IPS-18c (cell line): ENCODE measurements around the gene CLRN1.

Experiments
- H3K4me3 ChIP-seq: 2 replicates; pipeline ENCODE4 v1.7.0; 2013; ENCODE audit warnings: low read depth, mild to moderate bottlenecking, low read length, moderate library complexity; ENCODE audit not compliant: insufficient read depth
- H3K9me3 ChIP-seq: one replicate; pipeline ENCODE4 v1.6.1; 2013; ENCODE audit warnings: mild to moderate bottlenecking, low read length, moderate library complexity; ENCODE audit not compliant: control insufficient read depth, insufficient read depth

The CLRN1 gene

DNA sequence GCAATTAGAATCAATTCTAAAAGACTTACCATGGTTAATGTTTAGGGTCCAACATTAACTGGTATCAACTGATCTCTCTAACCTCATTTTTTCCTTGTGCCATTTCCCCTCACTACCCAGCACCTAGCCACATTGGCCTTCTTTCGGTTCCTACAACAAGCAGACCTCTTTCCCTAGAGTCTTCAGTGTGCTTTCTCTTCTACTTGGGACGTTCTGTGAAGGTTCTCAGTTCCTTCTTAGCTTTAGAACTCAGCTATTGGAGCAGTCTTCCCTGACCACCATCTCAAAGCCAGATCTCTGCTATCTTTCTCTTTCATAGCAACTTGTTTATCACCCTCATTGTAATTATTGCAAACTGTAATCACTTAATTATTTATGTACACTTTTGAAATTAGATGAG, 35.8 kb downstream of the CLRN1 start:
- Histone ChIP-seq H3K9me3 (no peaks in the 10 kb centered on the region), H3K4me3 (no peak overlapping the region)

DNA sequence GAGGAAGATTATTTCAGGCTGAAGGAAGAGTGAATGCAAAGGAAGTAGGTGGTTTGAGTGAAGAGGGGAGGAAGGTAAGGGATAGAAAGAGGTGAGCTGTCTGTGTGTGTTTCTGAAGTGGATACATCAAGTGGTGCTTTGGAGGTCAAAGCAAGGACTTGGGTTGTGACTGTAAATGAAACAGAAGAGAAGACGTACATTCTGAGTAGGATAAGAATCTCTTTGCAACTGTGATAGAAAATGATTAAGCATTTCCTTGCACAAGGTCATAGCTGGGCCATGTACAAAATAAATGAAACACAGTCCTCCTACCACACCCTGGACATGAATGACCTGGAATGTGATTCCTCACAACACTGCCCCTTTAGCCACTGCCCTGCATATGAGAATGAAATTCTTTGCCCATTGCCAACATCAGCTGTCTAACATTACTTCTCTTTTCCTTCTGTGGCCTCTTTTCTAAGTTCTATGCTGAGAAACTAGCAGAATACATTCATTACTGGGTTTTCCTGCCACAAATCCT, 39.0 kb downstream of the CLRN1 start:
- Histone ChIP-seq H3K4me3 (no peak overlapping the region), H3K9me3 (no peaks in the 10 kb centered on the region)

DNA sequence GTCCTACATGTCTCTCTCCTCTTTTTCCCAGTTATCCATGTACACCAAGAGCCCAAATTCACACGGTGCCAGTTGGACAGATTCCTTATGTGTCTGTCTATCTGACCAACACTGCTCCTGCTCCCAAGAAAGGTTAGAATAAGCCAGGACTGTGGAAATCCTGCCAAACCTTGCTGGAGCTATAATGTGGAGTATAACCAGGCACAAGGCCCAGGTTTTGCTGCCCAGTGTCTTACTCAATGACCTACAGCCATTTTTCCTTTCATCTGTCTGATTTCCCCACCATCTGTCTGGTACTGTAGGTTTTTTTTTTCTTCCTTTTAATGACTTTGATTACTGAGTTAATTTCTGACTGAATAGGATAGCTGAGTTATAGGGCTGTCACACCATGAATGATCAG, 40.8 kb downstream of the CLRN1 start:
- no peaks in the 10 kb centered on the region for H3K9me3 ChIP-seq

DNA sequence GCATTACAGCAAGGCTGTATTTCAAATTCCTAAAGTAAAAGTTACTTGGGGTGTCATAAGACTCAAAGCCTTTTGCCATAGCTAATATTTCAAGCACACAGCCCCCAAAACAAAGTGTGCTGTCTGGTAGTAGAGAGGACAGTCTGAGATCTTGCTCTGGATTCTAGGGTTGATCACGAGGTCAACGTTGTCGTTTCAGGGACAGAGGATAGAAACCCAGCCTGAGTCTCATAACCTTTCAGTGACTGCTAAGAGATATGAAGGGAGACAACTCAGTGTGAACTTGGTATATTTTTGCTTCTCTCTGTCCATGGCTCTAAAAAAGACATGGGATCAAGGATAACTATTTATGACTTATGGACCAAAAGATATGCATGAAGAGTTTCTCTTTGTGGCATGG, 41.7 kb downstream of the CLRN1 start:
- no peak overlapping the region for H3K4me3 ChIP-seq
- H3K9me3 ChIP-seq, result no peaks in the 10 kb centered on the region

More for the DNA sequence above, 40.8 kb downstream of the CLRN1 start:
- no peak overlapping the region for H3K4me3 ChIP-seq

DNA sequence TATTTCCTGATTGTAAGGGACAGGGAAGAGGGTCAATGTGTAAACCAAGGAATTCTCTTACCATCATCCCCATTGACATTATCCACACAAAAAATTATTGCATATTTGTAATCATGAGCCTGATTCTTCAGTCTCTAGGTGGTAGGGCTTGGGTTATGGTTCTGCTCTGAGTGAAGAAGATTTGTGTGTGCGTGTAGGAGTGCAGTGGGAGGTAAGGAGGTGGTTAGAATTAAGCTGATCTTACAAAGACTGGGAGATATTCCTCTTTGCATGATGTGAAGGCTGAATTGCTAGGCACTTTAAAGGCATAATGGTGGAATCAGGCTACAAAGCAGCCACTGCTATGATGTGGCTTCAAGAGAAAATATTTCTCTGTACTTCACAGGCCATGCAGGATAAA, 44.3 kb downstream of the CLRN1 start:
- Histone ChIP-seq H3K4me3 (no peak overlapping the region), H3K9me3 (no peaks in the 10 kb centered on the region)

DNA sequence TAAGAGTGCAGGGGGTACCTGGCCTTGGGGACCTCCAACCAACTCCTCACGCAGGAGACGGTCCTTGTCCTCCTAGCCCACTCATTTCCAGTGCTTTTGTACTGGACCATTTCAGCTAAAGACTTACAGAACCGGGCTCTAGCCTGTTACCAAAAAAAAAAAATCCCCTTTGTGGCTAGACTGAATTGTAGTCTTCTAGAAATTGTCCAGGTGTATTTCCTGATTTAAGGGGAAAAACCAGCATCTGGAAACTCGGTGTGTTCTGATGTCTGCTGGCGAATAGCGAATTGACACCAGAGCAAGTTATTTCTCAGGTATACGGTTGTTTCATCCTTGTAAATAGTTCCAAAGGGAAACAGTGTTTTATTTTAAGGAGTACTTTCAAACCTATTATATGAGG, 46.2 kb downstream of the CLRN1 start:
- H3K4me3 ChIP-seq, result no peak overlapping the region
- H3K9me3 ChIP-seq, result no peaks in the 10 kb centered on the region

DNA sequence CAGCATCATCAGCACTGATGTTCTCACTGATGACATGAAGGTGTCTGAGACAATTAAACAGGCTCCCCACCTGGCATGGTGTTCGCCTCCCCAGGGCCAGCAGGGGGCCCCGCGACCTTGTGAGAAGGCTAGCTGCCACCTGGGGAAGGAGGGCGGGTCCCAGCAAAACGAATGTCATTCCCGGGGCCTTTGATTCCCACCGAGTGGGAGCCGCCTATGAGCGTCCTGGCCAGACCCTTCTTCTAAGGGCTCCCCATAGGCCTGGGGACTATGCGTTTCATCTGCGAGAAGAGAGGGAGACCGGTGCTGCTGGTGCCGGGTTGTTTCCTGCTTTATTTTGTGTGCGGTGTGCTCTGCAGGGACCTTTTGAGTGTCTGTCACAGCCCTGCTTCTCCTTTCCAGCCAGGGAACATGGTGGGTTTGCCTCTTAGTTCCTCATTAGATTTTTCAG, 46.8 kb downstream of the CLRN1 start:
- Histone ChIP-seq H3K9me3 (no peaks in the 10 kb centered on the region), H3K4me3 (0 out of 2 replicates have a peak overlapping the region, but pooled peaks have one; percentile 5)

DNA sequence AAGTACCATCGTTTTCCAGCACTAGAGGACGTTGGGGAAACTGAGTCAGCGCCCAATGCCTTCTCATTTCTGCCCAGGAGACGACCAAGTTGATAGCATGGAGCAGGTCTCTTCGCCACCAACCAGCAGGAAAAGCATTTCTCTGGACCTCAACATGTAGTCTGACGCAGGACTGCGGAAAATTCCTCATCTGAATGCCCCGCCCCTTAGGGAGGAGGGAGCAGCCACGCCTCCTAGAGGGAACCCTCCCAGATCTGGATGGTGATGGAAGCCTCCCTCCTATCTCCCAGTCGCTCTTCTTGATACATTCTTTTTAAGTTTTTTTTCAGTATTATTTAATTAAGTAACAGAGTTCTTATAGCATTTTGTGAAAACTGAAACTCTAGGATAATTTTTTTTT, 49.9 kb downstream of the CLRN1 start:
- Histone ChIP-seq H3K9me3 (no peaks in the 10 kb centered on the region), H3K4me3 (no peak overlapping the region)

DNA sequence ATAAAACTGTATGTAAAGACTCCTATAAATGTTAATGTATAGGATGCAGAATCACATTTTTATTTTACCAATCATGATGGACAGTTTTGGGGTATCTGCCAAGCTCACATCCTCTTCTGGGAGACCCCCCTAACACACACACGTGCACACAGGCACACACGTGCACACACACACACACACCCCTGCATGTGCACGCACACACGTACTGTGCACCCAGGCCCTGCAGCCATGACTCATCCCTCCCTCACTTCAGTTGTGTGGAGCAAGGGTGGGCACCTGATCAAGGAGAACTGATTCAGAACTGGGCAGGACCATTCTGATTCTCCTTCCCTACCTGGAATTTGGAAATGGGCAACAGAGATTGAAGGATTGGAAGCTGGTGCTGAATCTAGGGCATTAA, 51.3 kb downstream of the CLRN1 start:
- H3K9me3 ChIP-seq, result no peaks in the 10 kb centered on the region
- no peak overlapping the region for H3K4me3 ChIP-seq

DNA sequence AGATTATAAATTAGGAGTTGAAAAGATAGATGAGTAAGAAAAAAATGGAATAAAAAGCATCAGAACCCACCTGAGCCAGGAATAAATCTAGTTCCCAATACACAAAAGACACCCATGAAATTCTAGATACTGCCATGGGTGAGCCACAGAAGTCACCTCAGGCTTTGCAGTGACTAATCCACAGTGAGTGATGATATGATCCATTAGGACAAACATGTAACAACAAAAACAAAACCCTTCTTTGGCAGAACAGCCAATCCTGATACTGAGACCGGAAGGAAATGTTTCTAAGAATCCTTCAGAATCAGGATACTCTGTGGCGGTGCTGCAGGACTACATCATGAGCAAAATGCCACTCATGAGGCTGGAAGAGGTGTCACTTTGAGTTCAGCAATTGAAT, 52.3 kb downstream of the CLRN1 start:
- no peaks in the 10 kb centered on the region for H3K9me3 ChIP-seq
- H3K4me3 ChIP-seq, result no peak overlapping the region

DNA sequence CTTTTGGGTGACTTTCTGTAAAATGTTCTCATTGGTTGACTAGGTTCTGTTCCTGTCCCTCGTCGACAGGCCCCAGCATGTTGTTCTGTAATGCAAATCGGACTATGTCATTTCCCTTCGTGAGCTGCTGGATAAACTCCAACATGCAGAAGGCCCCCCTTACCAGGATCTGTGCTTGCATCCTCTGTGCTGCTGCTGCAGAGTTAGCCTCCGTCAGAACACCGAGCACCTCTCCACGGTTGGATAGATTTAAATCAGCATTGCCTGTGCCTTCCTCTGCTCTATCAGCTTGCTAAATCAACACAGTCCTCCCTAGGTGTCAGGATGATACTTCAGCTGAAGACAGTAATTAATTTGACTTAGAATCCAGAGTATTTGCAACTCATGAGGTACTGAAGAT, 54.6 kb downstream of the CLRN1 start:
- Histone ChIP-seq H3K4me3 (no peak overlapping the region), H3K9me3 (no peaks in the 10 kb centered on the region)

DNA sequence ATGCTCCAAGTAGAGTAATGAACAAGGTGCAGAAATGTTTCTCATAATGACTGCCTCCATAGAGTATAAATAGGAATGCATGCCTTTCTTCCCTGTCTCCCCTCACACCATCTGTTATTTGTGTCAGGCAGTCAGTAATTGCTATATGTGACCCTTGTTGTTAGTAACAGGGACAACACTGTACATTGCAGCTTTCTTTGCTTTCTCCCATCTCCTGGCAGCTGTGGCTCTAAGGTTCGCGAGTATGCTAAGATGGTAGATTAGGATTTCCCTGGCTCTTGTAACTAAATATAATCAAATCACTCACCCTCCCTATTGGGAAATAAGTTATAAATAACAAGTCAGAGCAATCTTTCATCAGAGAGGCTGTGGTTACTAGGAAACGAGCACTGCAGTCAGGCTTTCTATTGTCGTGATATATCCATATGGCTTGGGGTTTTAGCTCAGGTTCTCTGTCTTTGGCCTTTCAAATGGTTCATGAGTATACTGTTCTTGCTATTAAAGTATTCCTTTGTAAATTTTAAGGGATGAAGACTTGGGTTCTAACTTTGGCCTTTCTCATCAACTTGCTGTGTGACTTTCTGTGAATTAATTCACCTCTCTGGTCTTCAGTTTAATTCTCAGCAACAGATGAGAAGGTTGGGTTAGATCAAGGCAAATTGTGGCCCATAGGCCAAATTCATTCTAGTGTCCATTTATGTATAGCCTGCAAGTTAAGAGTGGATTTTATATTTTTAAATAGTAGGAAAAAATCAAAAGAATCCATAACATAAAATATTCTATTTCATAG, 59.2 kb downstream of the CLRN1 start:
- H3K9me3 ChIP-seq, result peaks cover 3% of the 10 kb centered on the region

DNA sequence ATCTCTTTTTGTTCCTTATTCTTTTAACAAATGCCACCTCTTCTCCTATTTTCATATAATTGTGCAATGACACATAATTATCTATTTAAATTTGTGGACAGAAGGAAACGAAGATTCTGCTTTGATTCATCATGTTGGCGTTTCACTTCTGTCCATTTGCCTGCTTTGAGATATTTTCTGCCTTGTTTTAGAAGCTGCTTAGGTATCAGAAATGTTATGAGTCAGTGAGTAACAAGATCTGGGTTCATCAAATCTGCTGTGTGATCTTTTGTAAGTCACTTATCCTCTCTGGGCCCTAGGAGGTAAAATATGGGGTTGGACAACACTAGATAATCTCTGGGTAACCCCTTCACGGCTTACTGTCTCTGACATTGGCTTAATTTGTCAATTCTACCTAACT, 60.0 kb downstream of the CLRN1 start:
- Histone ChIP-seq H3K4me3 (no peak overlapping the region), H3K9me3 (peaks cover 3% of the 10 kb centered on the region)

More for the DNA sequence above, 59.2 kb downstream of the CLRN1 start:
- no peak overlapping the region for H3K4me3 ChIP-seq

DNA sequence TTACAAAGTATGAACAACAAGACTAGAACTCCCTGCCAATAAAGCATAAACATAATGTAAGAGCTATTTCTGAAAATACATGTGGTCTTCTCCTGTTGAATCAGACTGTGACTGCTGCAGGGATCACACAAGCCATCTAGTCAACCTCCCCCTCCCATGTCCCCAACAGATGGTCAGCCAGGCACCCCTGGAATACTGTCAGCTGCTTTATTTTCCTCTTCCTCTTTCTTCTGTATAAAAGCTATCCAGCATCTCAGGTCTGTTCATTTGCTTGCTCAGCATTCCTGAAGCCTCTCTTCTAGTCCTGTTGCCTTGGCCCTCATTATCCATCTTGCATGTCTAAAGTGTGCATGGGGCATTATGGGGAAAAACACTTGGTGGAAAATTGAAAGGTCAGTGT, 60.8 kb downstream of the CLRN1 start:
- Histone ChIP-seq H3K9me3 (peaks cover 3% of the 10 kb centered on the region), H3K4me3 (no peak overlapping the region)

DNA sequence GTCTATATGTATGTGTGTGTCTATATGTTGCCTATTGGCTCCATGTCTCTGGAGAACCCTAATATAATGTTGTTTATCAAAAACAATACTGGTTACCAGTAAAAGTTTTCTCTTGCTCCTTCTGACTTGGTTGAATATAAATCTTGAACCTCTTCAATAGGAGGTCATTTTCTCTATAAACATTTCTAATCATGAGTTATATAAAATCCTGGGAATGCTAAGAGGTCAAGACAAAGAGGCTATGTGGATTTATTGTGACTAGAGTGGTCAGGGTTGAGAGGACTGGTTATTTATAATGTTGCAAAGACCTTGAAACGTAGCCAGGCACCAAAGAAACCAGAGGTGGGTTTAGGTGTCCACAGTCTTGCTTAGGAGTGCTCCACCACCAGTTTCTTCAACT, 66.1 kb downstream of the CLRN1 start:
- H3K4me3 ChIP-seq, result no peak overlapping the region
- peaks cover under 1% of the 10 kb centered on the region for H3K9me3 ChIP-seq

DNA sequence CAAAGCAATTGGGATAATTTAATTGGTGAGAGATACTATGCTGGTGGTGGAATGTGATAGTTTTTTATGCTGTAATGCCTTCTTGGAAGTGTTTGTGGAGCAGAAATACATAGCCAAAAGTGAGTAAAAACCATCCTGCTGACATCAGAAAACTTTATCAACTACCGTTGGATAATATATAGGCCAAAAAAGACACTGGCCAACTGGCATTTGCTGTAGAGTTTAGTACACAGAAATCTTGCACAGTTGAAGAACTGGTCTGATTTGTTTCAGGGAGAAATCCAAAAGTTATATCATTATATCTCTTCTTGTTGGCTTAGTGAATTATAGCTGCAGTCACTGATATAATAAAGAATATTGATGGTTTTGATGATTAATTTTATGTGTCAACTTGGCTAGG, 66.8 kb downstream of the CLRN1 start:
- no peak overlapping the region for H3K4me3 ChIP-seq
- H3K9me3 ChIP-seq, result no peaks in the 10 kb centered on the region

DNA sequence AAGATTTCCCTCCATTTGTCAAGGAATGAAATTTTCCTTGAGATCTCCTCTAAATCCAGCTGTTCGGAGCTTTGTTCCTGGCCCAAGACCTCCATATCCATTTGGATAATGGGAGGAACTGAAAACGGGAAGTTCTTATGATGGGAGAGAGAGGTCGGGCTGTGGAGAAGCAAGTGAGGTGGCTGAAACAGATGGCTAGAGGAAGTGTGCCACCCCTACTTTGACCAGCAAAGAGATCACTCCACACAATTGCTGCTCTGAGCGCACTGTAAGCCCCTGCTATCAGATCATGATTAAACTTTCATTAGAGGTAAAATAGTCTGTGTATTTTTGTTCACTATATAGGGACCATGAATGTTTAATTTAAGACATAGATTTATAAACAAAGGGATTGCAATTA, 67.2 kb downstream of the CLRN1 start, which contains the start of gene MINDY4B:
TSS of gene MINDY4B (minus strand) at position 101 of the 400 bp plus-strand sequence. CDS start at position 101, 0 bp downstream.
- Histone ChIP-seq H3K4me3 (no peak within 1 kb of the TSS), H3K9me3 (no peaks in the 10 kb centered on the region)

DNA sequence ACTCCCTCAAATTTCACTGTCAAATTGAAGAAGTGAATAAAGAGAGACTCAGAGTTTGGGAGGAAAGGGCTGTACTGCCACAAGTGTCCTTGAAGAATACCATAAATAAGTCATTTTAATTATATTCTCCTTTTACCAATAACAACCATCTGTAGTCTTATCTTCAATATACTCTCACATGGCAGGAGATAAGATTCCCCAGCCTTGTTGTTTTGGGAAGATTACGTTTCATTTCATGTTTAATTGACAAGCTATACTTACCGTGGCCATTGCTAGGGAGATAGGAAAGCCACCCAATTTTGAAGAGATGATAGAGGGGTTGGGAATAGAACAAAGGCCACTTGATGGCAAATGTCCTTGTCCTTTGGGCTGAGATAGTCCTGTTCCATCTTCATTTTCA, 69.5 kb downstream of the CLRN1 start:
- peaks cover 2% of the 10 kb centered on the region for H3K9me3 ChIP-seq

DNA sequence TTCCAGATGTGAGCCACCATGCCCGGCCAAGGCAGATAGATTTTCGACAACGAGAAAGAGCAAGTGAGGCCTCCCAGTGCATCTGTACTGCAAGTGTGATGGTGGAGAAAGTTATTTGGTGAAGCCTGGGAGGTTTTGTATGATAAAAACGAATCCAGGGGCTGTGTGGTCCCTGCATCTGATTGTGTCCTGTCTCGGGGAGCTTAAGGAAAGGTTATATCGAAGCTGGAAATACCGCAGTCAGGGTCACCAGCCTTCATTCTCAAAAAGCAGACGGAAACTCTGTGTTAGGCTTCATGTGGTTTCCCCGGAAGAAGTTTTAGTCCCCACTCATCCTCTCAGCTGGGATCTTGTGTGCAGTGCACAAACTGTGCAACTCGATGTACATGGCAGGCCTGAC, 70.7 kb downstream of the CLRN1 start:
- Histone ChIP-seq H3K9me3 (peaks cover 2% of the 10 kb centered on the region), H3K4me3 (no peak overlapping the region)

More for the DNA sequence above, 69.5 kb downstream of the CLRN1 start:
- no peak overlapping the region for H3K4me3 ChIP-seq
